MCF 10A (cell line): Measurements from ENCODE around the gene TAF6L. TPM values are rescaled to one million over a fixed set of nuclear protein-coding genes. Genes with fewer than 3 reads are reported as not detected.

ENCODE experiments used
- BruUV-seq: library from RNA; stranded (reverse); fragments of 400-500 nt; replicated peaks from 2 replicates; lab custom pipeline; 2021; lab: Mats Ljungman, UMichigan
- CTCF ChIA-PET: fragments of 300-600 bp; sonication (Branson Sonifier 250); formaldehyde crosslinking; extraction: SDS; loops from one replicate; lab custom pipeline; 2021; ENCODE audit warnings: antibody characterized with exemption, inconsistent platforms; lab: Yijun Ruan, JAX
- POLR2A ChIA-PET: fragments of 300-600, 350-650 bp; sonication (Branson Sonifier 250); formaldehyde crosslinking; extraction: SDS; loops from one replicate; lab custom pipeline; 2020; ENCODE audit warnings: antibody characterized with exemption, inconsistent platforms; lab: Yijun Ruan, JAX
- DNase-seq: peaks from one replicate; pipeline ENCODE4 v3.0.0-alpha.2; 2018; ENCODE audit not compliant: unreplicated experiment
- H3K27ac Mint-ChIP-seq: one replicate; pipeline ENCODE4 v1.8.0; 2022; ENCODE audit warnings: mild to moderate bottlenecking, low read depth, mixed read lengths; ENCODE audit not compliant: unreplicated experiment
- H3K27me3 Mint-ChIP-seq: one replicate; pipeline ENCODE4 v1.8.0; 2022; ENCODE audit warnings: mixed read lengths; ENCODE audit not compliant: insufficient read depth, unreplicated experiment
- H3K36me3 Mint-ChIP-seq: one replicate; pipeline ENCODE4 v1.8.0; 2022; ENCODE audit warnings: mild to moderate bottlenecking, moderate library complexity, mixed read lengths; ENCODE audit not compliant: insufficient read depth, unreplicated experiment
- H3K4me1 Mint-ChIP-seq: one replicate; pipeline ENCODE4 v1.8.0; 2022; ENCODE audit warnings: mixed read lengths; ENCODE audit not compliant: insufficient read depth, unreplicated experiment
- H3K4me3 Mint-ChIP-seq: one replicate; pipeline ENCODE4 v1.8.0; 2022; ENCODE audit warnings: mild to moderate bottlenecking, moderate library complexity, mixed read lengths; ENCODE audit not compliant: unreplicated experiment
- H3K9me3 Mint-ChIP-seq: one replicate; pipeline ENCODE4 v1.8.0; 2022; ENCODE audit warnings: mixed read lengths; ENCODE audit not compliant: unreplicated experiment
- intact Hi-C: fragments of 100-400 bp; cut with micrococcal nuclease; formaldehyde crosslinking; loops from 2 replicates; pipeline ENCODE4 v1.14.1; 2022
- total RNA-seq: library from RNA; stranded (reverse); gene quantifications from 2 replicates; pipeline ENCODE4 v1.2.3, GENCODE V29; 2022
- TF ChIP-seq, protein P1 (sequence below): fragments of 200-600 bp; IDR thresholded peaks from one replicate; pipeline ENCODE4 v1.8.0; 2022; ENCODE audit warnings: antibody characterized with exemption, mild to moderate bottlenecking; ENCODE audit not compliant: unreplicated experiment

TAF6L gene
- total RNA-seq, 1 experiment from 2014 or later = 11.6 TPM

DNA sequence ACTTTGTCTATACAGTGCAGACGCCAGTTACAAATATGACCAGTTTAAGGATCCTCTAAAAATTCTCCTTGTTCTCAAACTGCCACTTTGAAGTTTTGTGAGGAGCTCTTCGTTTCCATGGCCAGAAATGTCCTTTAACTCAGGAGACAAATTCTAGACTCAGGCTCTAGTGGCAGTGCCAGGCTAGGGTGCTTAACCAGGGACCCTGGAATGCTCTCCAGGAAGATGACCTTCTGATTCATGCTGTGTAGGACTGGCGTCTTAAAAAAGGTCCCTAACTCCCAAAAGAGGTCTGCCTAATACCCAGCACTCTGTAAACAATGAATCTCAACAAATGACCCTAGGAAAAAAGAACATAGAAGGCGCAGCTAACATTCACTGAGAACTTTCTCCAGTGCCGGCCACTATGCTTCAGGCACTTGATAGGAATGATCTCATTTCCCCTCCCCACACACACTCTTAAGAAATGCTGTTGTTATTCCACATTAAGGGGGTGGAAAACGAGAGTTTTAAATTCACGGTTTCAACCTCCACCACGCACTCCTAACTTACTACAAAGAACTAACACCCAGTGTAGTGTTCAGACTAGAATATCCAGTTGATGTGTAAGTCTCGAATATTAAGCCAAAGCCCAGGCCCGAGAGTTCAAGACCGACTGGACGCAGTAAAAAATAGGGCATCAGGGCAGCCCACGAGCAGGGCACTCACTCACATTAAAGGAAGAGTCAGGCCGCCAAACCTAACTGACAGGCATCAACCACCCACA, 33.3 kb downstream of the TAF6L start:
- Mint-ChIP-seq H3K9me3 (no peaks in the 10 kb centered on the region), H3K27me3 (no peaks in the 10 kb centered on the region), H3K36me3 (peaks cover 51% of the 10 kb centered on the region), H3K4me1 (peaks cover 20% of the 10 kb centered on the region), H3K27ac (peak overlapping the region; percentile 99), H3K4me3 (peak overlapping the region; percentile 95)
- intact Hi-C loops = loop anchor here (2.0 kb wide), 2 partner anchors 28 to 36 kb away; partner anchors contain the start of genes STX5 and TEX54
- ChIA-PET CTCF (interaction anchor here (0.8 to 1.8 kb wide), 4 partner anchors 8 to 57 kb away, joined by 3 to 8 read pairs (median 4); no protein-coding TSS in a partner anchor), POLR2A (interaction anchor here (0.6 to 5.2 kb wide), 20 partner anchors 9 to 133 kb away, joined by 3 to 163 read pairs (median 5); partner anchors contain the start of genes HNRNPUL2, SLC3A2, STX5 and TAF6L)
- BruUV-seq = TSS peak; percentile 61
- TF ChIP-seq, protein P1, sequence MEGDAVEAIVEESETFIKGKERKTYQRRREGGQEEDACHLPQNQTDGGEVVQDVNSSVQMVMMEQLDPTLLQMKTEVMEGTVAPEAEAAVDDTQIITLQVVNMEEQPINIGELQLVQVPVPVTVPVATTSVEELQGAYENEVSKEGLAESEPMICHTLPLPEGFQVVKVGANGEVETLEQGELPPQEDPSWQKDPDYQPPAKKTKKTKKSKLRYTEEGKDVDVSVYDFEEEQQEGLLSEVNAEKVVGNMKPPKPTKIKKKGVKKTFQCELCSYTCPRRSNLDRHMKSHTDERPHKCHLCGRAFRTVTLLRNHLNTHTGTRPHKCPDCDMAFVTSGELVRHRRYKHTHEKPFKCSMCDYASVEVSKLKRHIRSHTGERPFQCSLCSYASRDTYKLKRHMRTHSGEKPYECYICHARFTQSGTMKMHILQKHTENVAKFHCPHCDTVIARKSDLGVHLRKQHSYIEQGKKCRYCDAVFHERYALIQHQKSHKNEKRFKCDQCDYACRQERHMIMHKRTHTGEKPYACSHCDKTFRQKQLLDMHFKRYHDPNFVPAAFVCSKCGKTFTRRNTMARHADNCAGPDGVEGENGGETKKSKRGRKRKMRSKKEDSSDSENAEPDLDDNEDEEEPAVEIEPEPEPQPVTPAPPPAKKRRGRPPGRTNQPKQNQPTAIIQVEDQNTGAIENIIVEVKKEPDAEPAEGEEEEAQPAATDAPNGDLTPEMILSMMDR = no peak
- peak; percentile 21 for DNase-seq

DNA sequence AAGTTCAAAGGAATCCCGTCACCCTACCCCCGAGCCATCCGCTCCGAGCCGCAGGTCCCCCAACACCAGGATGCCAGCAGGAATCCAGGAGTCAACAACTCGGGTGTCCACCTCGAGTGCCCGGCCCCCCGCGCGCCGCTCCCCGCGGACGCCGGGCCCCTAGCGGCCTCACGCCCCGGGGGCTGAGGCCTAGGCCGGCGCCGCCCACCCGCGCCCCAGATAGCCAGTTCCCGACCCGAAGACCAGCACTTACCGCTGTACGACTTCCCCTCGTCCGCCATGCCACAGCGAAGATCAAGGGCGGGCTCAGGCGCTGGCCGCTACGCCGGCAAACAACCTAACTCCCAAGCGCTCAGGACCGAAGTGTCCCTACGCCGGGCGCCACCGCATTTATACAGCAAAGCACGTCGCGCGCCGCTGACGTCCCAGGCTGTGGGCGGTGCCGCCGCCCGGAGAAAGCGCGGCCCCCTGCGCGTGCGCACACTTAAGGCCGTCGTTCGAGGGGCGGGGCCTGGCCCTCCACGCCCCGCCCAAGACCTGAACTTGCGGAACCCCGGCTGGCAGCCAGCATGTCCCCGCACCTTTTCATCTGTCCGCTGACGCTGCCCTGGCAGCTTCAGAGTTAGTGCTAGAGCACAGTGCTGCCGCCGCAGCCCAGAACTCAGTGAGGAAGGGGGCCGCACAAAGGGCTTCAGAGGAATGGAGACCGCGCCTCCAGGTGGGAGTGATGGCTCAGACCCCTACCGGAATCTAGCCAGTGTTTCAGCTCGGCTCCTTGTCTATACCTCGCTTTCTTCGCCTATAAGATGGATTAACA, 34.1 kb downstream of the TAF6L start, which contains the start of gene NXF1:
Gene NXF1, minus strand, starts transcription at position 365 of the 817 bp plus-strand sequence. Its CDS starts 84 bp downstream, at position 281.
- intact Hi-C loops = loop anchor here (2.0 kb wide), 2 partner anchors 28 to 36 kb away; partner anchors contain the start of genes STX5 and TEX54
- BruUV-seq = no TSS peak
- Mint-ChIP-seq H3K4me1 (peaks cover 20% of the 10 kb centered on the region), H3K27ac (peak within 1 kb of the TSS; percentile 99), H3K4me3 (peak within 1 kb of the TSS; percentile 95), H3K36me3 (peaks cover 43% of the 10 kb centered on the region), H3K9me3 (no peaks in the 10 kb centered on the region), H3K27me3 (no peaks in the 10 kb centered on the region)
- ChIA-PET CTCF (interaction anchor here (0.5 to 2.9 kb wide), 4 partner anchors 17 to 1462 kb away, joined by 3 to 8 read pairs (median 4); partner anchors contain the start of gene TMEM179B), POLR2A (interaction anchor here (0.6 to 5.2 kb wide), 43 partner anchors 9 to 1466 kb away, joined by 3 to 163 read pairs (median 4); partner anchors contain the start of genes C11orf98, CSKMT, EEF1G and HNRNPUL2)
- TF ChIP-seq, protein P1 = no peak
- DNase-seq = peak; percentile 93

DNA sequence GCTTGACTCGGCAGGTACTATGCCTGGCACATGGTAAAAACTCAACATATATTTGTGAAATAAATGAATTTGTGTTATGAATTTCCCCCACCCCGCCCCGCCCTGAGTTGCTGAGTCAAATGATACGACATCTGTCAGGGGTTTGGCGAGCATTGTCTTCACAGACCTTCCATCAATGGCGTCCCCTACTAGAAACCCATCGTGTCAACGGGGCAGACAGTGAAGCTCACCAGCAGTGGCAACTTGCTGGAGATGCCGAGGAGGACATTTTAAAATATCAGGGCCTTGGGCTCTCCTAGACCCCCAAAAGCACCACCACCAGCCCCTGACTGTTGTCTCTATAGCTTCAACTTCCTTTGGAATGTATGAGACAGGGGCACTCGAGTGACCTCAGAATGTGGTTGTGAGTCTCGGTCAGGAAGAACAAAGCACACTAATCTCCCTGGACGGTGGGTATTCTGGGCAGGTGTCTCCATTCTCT, 34.8 kb downstream of the TAF6L start:
- ChIA-PET CTCF (interaction anchor here (0.6 to 2.9 kb wide), 10 partner anchors 18 to 1462 kb away, joined by 3 to 8 read pairs (median 4); partner anchors contain the start of gene TMEM179B), POLR2A (interaction anchor here (0.6 to 5.2 kb wide), 45 partner anchors 10 to 1466 kb away, joined by 3 to 163 read pairs (median 4); partner anchors contain the start of genes C11orf98, CSKMT, EEF1G and HNRNPUL2)
- intact Hi-C loops = loop anchor here (2.0 kb wide), 2 partner anchors 27 to 35 kb away; partner anchors contain the start of genes STX5 and TEX54
- TF ChIP-seq, protein P1 = no peak
- Mint-ChIP-seq H3K4me3 (peak overlapping the region; percentile 95), H3K27ac (peak overlapping the region; percentile 99), H3K36me3 (peaks cover 37% of the 10 kb centered on the region), H3K27me3 (no peaks in the 10 kb centered on the region), H3K4me1 (peaks cover 20% of the 10 kb centered on the region), H3K9me3 (no peaks in the 10 kb centered on the region)
- BruUV-seq = no TSS peak
- no peak for DNase-seq
